Measurements from ENCODE around the gene FABP6.
"Not testable (repeated sequence)": the region's sequence is repeated elsewhere in the genome, so short reads cannot be mapped to it uniquely, and the experiment has no call there.

Gene FABP6

GRCh38 chr5:160227012-160227411 lies 2.3 kb upstream of the FABP6 start:
- no peak for DNase-seq

- peak; percentile 37 for DNase-seq
Measured at GRCh38 chr5:160230686-160231527, 1.6 kb downstream of the FABP6 start.

DNA sequence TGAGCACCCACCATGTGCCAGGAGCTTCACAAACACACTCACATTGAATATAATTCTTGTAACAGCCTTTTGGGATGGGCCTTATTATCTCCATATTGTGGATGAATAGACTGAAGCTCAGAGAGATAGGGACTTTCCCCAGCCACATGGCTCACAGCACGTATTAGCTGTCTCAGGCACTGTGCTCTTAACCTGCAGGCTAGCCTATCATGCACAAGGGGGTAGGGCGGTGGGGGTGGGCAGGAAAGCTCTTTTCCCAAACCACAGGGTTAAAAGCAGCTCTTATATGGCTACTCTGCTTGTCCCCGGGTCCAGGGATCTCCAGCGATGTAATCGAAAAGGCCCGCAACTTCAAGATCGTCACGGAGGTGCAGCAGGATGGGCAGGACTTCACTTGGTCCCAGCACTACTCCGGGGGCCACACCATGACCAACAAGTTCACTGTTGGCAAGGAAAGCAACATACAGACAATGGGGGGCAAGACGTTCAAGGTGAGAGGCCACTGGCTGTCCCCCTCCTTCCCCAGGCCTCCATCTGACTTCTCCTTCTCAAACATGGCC lies 2.6 kb downstream of the FABP6 start:
- DNase-seq: no peak

DNA sequence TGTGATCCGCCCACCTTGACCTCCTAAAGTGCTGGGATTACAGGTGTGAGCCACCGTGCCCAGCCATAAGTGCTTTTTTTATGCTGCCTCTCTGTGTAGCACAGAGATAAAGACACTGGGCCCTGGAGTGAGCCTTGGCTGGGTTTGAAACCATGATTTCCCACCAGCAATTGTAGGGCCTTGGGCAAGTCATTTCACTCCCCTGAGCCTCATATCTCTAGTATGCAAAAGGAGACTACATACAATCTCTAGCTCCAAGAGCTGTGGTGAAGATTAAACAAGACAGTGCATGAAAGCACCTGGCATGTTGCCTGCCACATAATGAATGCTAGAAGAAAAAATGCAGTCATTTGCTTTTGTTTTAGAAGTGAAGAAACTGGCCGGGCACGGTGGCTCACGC lies 3.9 kb downstream of the FABP6 start:
- no peak for DNase-seq

DNA sequence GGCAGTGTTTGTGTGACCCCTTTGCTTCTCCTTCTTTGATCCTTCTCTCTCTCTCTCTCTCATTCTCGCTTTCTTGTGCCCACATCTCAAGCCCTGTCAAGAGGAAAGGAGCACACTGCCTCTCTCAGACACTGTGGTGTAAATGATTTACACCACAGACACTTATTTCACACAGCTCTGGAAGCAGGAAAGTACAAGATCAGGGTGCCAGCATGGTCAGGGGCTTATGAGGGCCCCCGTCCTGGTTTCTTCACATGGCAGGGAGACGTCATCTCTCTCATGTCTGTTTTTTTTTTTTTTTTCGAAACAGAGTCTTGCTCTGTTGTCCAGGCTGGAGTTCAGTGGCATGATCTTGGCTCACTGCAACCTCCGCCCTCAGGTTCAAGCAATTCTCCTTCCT lies 6.4 kb downstream of the FABP6 start:
- no peak for DNase-seq

- no peak for DNase-seq
Measured at GRCh38 chr5:160237571-160238093, 8.3 kb downstream of the FABP6 start.

DNA sequence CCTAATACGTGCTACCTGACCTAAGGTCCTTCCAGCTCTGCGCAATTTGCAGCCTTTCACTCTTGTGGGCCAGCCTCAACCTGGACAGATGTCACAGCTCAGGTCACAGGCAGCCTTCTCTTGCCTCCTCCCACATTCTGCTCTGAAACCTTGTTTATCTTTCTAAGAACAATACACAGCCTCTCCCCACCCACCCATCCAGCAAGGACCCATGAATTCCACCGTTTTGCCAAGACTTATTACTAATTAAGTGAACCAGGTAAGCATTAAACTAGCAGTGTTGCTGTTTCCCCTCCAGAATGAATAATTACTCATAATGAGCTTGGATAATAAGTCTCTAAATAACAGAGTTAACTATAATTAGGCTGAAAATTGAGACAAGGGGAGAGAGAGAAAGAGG lies 11.0 kb downstream of the FABP6 start:
- DNase-seq: no peak

- DNase-seq: no peak
Measured at GRCh38 chr5:160242145-160242544, 12.8 kb downstream of the FABP6 start.

- DNase-seq: no peak
Measured at GRCh38 chr5:160245506-160246086, 16.3 kb downstream of the FABP6 start.

GRCh38 chr5:160249570-160249969 lies 20.3 kb downstream of the FABP6 start:
- not testable (repeated sequence) for DNase-seq

- no peak for DNase-seq
Measured at GRCh38 chr5:160250226-160250625, 20.9 kb downstream of the FABP6 start.

DNA sequence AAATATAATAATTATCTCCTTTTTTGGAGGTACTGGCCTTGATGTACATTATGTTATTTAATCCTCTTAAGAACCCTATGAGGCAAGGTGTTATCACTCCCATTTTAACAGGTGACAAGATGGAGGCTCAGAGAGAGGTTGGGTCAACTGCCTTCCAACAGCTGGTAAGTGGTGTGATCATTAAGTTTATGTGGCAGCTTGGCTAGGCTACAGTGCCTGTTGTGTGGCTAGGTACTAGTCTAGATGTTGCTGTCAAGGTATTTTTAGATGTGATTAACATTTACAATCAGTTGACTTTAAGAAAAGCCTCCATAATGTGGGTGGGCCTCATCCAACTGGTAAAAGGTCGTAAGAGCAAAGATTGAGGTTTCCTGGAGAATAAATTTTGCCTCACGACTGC lies 21.5 kb downstream of the FABP6 start:
- no peak for DNase-seq

GRCh38 chr5:160251406-160252155 lies 22.3 kb downstream of the FABP6 start:
- DNase-seq: no peak

DNA sequence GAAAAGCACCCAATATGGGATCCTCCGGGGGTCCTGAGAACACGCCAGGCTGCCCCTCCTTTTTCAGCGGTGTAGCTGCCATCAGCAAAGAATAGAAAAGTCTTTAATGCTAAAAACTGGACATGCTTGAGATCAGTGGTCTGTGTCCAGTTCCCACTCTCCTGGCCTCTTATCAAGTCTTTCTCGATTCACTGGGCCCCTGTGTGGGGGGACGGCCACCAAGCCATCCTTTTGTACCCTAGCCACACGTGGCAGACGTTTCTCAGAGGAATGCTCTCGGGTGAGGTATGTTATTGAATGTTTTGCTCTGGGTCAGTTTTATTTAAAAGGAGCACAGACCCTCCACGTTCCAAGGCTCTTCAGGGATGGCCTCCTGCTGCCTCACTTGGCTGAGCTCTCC lies 23.6 kb downstream of the FABP6 start:
- DNase-seq: no peak

DNA sequence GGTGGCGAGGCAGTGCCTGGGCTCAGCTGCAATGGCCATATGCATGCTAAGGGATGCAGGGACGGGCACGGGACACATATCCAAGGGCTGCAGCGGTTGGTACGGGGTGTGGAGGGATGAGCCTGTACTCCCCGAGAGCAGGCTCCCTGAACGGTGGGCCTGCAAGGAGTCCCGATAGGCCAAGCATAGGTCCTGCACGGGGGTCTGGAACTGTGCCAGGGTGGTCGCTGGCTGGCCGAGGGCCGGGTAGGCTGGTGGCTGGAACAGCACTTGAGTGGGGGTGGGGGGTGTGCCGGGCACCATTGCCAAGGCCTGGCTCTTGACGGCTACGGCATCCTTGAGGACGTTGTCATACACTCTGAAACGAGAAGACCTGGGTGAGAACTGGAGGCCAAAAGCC lies 24.1 kb downstream of the FABP6 start:
- no peak for DNase-seq

DNA sequence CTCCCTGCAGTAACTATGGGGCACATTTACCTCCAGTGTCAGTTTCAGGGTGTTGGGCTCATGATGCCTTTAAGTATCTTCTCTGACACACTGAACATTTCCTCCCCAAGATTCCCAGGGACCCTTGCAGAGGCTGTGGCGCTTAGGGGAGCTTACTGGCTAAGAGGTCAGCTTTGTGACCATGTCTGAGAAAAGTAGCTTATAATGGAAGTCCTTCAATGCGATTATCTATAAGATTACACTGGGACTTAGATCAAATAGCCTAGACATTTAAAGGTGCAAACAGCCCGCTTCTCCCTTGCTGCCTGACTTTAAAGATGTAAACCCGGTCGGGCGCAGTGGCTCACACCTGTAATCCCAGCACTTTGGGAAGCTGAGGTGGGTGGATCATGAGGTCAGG lies 25.4 kb downstream of the FABP6 start:
- no peak for DNase-seq

DNA sequence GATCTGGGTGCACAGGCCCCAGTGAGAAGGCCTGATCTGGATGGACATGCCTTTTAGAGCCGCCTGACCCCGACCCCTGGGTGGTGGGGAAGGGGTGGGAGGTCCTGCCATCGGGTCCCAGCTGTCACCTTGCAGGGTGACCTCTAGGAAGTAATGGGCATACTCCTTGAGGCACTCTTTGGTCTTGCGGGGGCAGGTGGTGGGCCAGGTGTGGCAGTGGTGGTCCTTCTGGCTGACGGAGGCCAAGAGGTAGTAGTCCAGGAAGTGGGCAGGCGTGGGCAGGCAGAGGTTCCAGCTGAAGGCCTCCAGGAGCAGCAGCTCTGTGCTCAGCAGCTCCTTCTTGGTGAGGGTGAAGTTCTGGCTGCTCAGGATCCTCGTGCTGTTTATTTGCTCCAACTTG lies 30.0 kb downstream of the FABP6 start:
- no peak for DNase-seq

- no peak for DNase-seq
Measured at GRCh38 chr5:160260006-160260775, 30.9 kb downstream of the FABP6 start.

- DNase-seq: no peak
Measured at GRCh38 chr5:160260881-160261815, 31.8 kb downstream of the FABP6 start.

- DNase-seq: no peak
Measured at GRCh38 chr5:160262151-160263074, 33.1 kb downstream of the FABP6 start.

Data from CD4-positive, alpha-beta T cell treated with Interleukin-15 for 1 hour (primary cell).